Measurements from ENCODE around the gene PAIP1. TPM values are rescaled to one million over a fixed set of nuclear protein-coding genes. Genes with fewer than 3 reads are reported as not detected.

PAIP1 gene
- total RNA-seq, 4 donors from 2014 or later, result 84.5 to 105 (median 98.5) TPM

GRCh38 chr5:43483298-43484105 is 73.4 kb downstream of the PAIP1 start, which contains the start of gene TMEM267:
Gene TMEM267, minus strand, starts transcription at chr5:43483865. Its CDS starts 29,896 bp downstream, at chr5:43453969.
- H3K36me3 ChIP-seq, result no peaks in the 10 kb centered on the region
- H3K4me3 ChIP-seq (replicated peaks in 1 of 3), result peak within 1 kb of the TSS; percentile 74 to 83 (median 80)
- intact Hi-C loops (cut with DNase I), result loop anchor here (5.0 to 10.0 kb wide), 2 partner anchors 86 to 359 kb away; partner anchors contain the start of gene ZNF131
- no peaks in the 10 kb centered on the region for H3K9me3 ChIP-seq
- peaks cover 11 to 12% of the 10 kb centered on the region in 2 donors for H3K4me1 ChIP-seq
- H3K27ac ChIP-seq, result peak within 1 kb of the TSS; percentile 94 to 98 (median 97)
- WGBS, 2 donors, result 1% methylated on average over 26 to 33 of the region's 62 CpGs
- peak; percentile 94 for DNase-seq
- TF ChIP-seq, protein P1, sequence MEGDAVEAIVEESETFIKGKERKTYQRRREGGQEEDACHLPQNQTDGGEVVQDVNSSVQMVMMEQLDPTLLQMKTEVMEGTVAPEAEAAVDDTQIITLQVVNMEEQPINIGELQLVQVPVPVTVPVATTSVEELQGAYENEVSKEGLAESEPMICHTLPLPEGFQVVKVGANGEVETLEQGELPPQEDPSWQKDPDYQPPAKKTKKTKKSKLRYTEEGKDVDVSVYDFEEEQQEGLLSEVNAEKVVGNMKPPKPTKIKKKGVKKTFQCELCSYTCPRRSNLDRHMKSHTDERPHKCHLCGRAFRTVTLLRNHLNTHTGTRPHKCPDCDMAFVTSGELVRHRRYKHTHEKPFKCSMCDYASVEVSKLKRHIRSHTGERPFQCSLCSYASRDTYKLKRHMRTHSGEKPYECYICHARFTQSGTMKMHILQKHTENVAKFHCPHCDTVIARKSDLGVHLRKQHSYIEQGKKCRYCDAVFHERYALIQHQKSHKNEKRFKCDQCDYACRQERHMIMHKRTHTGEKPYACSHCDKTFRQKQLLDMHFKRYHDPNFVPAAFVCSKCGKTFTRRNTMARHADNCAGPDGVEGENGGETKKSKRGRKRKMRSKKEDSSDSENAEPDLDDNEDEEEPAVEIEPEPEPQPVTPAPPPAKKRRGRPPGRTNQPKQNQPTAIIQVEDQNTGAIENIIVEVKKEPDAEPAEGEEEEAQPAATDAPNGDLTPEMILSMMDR (IDR thresholded peaks at IDR 0.05), result no peak
- TF ChIP-seq POLR2A (IDR thresholded peaks at IDR 0.05), result peak; percentile 70 to 94
- H3K27me3 ChIP-seq, result no peaks in the 10 kb centered on the region

DNA sequence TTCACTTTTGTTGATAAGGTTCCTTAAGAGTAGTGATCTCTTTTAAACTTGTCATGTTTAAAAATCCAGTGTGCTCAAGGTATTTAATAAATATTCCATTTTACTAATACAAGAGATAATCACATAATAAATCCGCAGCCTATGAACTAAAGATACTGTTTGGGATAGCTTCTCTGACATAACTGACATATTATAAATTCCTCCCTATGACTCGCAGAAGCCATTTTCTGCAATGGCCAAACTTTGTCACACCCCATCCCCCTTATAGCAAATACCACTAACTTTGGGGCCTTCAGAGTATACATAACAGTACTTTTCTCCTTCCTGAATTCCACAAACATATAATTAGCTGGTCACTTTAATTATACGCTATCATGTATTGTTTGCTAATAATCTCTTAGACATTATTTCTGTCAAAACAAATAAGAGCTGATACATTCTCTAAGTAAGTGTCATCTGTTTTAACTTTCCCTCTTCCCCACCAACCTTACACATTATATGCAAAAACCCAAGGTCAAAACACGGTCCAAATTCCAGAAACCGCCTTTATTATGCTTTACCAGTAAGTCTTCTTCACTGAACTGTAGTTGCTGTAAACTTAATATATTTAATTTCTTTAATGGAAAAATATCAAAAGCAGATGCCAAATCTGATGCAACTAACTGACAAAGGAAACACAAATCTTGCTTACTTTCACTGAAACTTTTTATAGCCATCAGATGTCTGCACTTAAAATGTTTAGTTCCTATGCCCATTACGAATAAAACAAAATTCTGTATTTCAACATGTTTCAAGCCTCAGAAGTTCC is 74.2 kb downstream of the PAIP1 start:
- Histone ChIP-seq H3K4me3 (replicated peaks in 1 of 3) (peak overlapping the region; percentile 74 to 83 (median 80)), H3K27ac (peak overlapping the region; percentile 94 to 98 (median 97)), H3K36me3 (no peaks in the 10 kb centered on the region), H3K4me1 (peaks cover 11 to 12% of the 10 kb centered on the region in 2 donors), H3K27me3 (no peaks in the 10 kb centered on the region), H3K9me3 (no peaks in the 10 kb centered on the region)
- intact Hi-C loops (cut with DNase I), result loop anchor here (5.0 to 10.0 kb wide), 2 partner anchors 85 to 358 kb away; partner anchors contain the start of gene ZNF131
- 44 to 53% methylated on average over 6 of the region's 6 CpGs for WGBS, 2 donors
- TF ChIP-seq POLR2A (IDR thresholded peaks at IDR 0.05), result no peak
- TF ChIP-seq, protein P1 (IDR thresholded peaks at IDR 0.05), result no peak
- DNase-seq, result no peak

Other genes with a start within 250 kb of the PAIP1 start
- gene HMGCS1, start 243.7 kb downstream of the PAIP1 start, total RNA-seq, result 10 to 100 TPM; 33.5 to 58.7 (median 44.1) TPM
- gene CCL28, start 144.7 kb downstream of the PAIP1 start, total RNA-seq, result 10 to 100 TPM; 21.5 to 44.7 (median 32.7) TPM
- gene TMEM267, start 73.2 kb downstream of the PAIP1 start, total RNA-seq, result 10 to 100 TPM; 24.6 to 40.4 (median 29.2) TPM
- gene C5orf34, start 41.9 kb downstream of the PAIP1 start, total RNA-seq, result 1 to 10 TPM in 3 of 4 donors, under 1 TPM in 1; 0.42 to 2.1 (median 1.6) TPM
- 100 to 1,000 TPM in 2 of 4 donors, 10 to 100 TPM in 2; 95.7 to 125 (median 104) TPM for gene NNT, start 46.1 kb upstream of the PAIP1 start, total RNA-seq